NCI-H146 treated with DMSO at 0.1 percent for 48 hours (cell line): ENCODE results near the gene CEACAM19.
"Not testable (repeated sequence)": the region's sequence is repeated elsewhere in the genome, so short reads cannot be mapped to it uniquely, and the experiment has no call there.

Experiments used
- DNase-seq: peaks from one replicate; lab custom pipeline; 2025; ENCODE audit not compliant: unreplicated experiment; lab: John Stamatoyannopoulos, UW

Gene CEACAM19

DNA sequence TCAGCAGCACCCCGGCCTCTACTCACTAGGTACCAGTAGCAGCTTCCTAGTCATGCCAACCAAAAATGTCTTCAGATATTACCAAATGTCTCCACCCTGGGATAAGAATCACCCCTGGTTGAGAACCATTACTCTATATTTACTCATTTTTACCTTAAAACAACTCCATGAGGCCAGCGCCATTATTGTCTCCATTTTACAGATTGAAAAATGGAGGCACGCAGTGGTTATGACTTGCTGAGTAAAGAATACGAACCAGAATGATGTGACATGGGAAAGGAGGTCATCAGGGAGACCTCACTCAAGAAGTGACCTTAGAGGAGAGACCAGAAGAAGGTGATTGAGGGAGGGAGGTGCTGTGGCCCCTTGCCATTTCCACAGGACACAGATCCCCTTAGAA, 2.2 kb downstream of the CEACAM19 start:
- DNase-seq = no peak

GRCh38 chr19:44675521-44675920, 4.2 kb downstream of the CEACAM19 start:
- no peak for DNase-seq

DNA sequence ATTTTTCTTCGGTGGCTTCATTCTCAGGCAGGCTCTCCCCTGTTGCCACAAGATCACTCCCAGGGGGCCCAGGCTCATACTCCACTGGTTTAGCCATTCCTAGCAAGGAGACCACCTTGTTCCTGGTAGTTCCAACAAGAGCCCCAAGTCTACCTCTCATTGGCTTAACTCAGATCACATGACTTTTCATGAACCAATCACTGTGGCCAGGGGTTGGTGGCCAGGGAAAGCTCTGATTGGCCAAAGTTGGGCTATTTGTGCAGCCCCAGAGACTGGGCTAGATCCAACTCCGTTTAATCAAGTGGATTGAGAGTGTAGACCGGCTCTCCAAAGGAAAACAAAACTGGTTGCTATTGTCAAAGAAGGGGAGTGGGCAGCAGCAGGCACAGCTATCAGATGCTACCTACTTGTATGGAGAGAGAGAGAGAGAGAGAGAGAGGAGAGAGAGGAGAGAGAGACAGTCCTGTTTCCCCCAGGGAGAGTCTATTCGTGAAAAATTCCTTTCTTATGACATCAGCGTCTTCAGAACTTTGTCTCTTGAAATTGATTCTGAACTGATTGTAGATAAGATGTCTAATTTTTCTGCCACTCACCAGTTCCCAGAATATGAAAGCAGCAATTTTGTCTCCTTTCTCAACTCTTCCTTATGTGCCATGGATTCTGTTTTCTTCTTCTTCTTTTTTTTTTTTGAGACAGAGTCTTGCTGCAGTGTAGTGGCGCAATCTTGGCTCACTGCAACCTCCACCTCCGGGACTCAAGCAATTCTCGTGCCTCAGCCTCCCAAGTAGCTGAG, 5.9 kb downstream of the CEACAM19 start:
- peak; percentile 7 for DNase-seq

GRCh38 chr19:44680536-44680935, 9.3 kb downstream of the CEACAM19 start:
- DNase-seq = no peak

GRCh38 chr19:44681992-44682790, 10.9 kb downstream of the CEACAM19 start:
- no peak for DNase-seq

DNA sequence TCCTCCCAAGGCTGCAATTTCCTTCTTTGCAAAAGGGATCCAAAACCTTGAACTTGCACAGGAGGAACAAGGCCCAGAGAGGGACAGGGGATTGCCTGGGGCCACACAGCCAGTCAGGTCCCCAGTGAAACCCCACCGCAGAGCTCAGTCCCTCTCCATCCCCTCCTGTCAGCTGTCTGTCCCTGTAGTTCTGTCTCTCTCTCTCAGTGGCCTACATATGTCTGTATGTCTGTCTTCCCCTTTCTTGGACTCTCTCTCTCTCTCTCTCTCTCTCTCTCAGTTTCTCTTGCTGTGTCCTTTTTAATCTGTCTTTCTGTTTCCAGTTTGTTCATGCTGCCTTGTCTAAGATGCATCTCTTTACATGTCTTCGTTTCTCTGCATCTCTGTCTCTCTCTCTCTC, 11.5 kb downstream of the CEACAM19 start:
- DNase-seq = no peak

DNA sequence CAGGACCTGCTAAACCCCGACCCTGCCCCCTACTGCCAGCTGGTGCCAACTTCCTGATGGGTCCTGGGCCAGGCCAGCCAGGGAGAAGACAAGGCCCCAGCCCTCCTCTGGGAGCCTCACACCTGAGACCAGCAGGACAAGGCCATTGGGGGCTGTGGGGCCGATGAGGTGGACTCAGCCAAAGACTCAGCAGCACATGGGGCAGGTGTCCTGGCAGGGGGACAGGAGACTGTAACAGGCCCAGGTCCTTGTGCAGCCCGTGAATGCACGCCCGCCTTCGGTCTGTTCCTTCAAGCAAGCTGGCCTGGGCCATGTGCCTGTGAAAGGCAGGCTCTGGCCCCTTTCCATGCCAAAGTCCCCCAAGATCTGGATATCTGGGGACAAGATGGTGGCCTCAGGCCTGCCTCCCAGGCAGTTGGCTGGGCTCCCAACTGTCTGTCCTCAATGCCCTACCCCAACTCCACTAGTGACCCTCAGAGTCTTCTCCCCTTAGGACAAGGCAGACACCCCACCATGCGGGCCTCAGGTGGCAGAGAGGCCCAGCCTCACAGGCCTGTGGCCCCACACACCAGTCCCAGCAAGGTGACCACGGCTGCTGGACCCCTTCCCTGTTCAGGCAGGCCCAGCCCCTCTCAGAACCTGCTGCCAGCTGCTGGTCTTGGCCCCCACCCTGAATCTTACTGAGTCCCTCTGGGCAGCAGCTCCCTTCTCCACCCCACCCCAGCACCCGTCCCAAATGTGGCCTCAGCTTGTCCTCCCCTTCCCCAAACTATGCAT, 12.3 kb downstream of the CEACAM19 start:
- no peak for DNase-seq

GRCh38 chr19:44684396-44684795, 13.1 kb downstream of the CEACAM19 start:
- not testable (repeated sequence) for DNase-seq

DNA sequence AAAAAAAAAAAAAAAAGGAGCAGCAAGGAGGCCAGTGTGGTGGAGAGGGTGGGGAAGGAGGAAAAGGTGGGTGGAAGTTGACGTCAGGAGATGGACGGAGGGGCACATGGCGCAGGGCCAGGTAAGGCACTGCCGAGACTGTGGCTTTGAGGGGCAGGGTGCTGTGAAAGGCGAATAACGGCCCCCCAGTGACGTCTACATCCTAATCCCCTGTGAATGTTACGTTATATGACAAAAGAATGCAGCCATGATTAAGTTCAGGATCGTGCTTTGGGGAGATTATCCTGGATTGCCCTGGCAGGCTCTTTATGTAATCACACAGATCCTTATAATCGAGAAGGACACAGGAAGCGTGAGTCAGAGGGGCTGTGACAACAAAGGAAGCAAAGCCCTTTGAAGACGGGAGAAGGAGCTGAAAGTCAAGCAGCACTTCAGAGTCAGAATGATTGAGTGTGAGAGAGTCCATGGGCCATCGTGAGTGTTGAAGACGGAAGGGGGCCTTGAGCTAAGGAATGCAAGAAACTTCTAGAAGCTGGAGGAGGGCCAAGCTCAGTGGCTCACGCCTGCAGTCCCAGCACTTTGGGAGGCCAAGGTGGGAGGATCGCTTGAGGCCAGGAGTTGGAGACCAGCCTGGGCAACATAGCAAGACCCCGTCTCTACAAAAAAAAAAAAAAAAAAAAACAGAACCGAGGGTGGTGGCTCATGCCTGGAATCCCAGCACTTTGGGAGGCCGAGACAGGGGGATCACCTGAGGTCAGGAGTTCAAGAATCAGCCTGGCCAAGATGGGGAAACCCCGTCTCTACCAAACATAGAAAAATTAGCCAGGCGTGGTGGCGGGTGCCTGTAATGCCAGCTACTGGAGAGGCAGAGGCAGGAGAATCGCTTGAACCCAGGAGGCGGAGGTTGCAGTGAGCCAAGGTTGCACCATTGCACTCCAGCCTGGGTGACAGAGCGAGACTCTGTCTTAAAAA, 13.9 kb downstream of the CEACAM19 start:
- no peak for DNase-seq

DNA sequence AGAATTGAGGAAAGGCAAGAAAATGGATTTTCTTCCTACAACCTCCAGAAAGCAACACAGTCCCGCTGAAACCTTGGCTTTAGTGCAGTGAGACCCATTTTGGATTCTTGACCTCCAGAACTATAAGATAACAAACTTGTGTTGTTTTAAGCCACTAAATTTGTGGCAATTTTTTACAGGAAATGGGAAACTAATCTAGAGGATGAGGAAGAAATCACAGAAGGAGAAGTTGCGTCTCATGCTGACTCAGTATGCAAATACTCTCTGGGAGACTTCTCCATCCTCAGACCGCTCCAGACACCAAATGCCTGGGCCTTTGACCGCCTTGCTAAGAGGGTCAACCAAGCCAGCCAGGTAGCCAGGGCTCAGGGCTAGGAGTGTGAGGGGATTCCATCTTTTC, 14.6 kb downstream of the CEACAM19 start:
- no peak for DNase-seq

DNA sequence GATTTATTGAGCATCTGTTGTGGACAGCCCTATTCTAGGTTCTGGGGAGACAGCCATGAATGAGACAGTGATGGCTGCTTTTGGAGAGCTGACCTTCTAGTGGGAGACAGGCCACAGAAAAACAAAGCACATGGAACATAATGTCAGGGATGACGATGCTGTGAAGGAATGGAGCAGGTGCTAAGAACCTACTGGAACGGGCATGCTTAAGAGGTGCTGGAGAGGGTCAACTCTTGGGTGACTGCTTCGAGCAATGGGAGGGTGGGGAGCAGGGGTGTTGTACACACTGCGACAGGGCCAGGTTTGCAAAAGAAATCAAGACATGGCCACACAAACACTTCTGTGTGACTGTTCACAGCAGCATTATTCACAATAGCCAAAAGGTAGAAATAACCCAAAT, 15.6 kb downstream of the CEACAM19 start:
- DNase-seq = no peak

DNA sequence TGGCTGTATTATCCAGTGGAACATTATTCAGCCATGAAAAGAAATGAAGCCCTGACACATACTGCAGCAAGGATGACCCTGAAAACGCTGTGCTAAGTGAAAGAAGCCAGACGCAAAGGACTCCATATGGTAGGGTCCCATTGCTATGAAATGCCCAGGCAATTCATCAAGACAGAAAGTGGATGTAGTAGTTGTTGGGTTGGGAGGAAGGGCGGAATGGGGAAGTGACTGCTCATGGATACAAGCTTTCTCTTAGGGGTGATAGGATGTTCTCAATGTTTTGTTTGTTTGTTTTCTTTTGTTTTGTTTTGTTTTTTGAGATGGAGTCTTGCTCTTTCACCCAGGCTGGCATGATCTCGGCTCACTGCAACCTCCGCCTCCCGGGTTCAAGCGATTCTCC, 16.6 kb downstream of the CEACAM19 start:
- DNase-seq = no peak

DNA sequence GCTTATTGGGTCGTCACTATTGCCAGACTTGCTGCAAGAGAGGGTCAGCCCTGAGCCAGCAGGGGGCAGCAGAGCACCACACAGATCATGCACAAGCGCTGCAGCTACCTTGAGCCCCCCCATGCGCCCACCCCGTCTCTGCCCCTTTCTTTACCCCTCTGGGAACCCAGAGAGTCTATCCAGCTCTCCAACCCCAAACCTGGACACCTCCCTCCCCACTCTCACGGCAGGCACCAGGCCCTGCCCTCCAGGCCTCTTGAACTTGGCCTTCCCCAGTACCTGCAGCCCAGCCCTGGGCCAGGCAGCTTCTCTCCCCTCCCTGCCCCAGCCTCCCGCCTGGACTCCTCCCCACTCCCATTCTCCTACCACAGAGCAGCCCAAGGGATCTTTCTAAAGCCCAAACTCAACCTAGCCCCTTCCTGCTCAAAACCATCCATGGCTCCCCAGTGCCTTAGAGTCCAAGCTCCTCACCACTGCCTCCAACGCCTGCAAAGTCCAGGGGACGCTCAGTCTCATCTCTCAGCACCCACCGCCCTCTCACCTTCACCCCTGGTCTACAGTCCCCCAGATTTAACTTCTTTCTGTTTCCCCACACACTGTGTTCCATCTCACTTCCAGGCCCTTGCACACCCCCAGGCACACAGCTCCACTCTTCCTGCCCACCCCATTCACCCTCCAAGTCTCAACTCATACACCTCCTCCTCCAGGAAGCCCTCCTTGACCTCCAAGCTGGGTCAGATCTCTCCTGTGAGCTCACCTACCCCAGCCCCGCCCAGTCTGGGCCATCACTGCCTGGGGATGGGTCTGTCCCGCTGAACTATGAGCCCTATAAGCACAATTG, 18.2 kb downstream of the CEACAM19 start:
- DNase-seq = peak; percentile 38

DNA sequence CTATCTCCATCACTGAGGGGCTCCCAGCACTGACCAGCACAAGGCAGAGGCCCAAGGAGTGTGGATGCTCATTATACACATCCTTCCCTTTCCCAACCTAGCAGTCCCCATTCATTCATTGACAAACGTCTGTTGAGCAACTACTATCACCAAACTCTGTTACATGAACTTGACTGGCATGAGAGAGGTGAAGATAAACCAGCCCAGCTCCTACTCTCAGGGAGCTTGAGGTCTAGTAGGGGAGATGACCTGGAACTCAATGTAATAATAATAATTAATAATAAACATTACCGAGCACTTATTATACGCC, 18.8 kb downstream of the CEACAM19 start:
- DNase-seq = no peak

DNA sequence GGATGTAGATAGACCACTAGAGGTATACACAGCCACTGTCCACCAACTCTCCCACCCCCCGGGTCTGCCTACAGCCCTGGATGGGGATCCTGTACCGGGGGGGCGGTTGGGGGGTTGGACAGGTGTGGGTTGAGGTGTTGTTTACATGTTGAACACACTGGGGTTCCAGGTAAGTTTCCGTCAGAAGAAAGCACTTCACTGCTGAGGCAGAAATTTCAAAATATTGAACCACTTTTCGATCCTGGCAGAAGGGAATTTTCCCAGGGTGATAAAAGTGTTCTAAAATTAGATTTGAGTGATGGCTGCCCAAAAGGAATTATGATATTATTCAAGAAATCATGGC, 21.1 kb downstream of the CEACAM19 start:
- no peak for DNase-seq

DNA sequence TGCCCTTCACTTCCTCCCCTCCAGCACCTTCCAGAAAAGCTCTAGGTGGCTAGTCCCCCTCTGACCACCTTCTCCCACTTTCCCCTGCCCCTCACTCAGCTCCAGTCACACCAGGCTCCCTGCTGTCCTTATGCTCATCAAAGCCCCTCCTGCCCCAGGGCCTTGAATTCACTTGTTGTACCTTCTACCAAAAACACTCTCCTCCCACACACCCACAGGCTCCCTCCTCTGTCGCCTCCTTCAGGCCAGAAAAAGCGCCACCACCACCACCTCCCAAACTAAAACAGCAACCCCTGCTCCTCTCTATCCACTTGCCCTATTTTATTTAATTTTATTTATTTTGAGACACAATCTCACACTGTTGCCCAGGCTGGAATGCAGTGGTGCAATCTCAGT, 22.9 kb downstream of the CEACAM19 start:
- DNase-seq = no peak

DNA sequence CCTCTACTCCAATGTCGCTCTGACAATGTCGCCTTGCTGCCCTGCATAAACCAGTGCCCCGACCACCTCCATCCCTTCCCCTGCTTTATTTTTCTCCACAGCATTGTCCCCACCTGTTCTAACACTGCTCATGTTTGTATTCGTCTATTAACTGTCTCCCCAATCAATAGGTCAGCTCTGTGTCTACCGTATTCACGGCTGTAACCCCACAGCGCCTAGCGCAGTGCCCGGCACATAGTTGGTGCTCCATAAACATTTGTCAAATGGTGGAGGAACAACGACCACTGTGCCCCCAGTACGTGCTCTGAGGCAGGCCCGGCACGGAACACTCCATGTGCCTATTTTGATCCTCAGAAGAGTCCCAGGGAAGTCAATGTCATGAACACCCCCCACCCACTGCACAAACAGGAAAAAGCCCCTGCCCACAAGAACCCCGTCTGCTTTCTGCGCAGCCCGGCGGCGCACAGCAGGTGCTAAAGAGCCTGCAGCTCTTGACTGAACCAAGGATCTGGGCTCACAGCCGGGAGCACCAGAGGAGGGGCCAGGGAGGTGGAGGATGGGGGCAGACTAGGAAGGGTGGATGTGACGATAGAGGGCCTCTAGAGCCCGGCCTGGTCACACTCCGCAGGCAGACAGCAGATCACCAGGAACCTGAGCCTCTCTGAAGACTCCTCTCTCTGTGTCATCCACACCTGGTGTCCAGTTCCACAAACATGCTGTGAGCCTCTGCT, 25.8 kb downstream of the CEACAM19 start:
- peak; percentile 91 for DNase-seq

- no peak for DNase-seq
Observed at GRCh38 chr19:44697670-44698034, 26.4 kb downstream of the CEACAM19 start.

GRCh38 chr19:44698492-44699201, 27.4 kb downstream of the CEACAM19 start, which contains the start of gene CEACAM16:
Gene CEACAM16 (plus strand): TSS chr19:44699151. CDS start chr19:44701457, 2,306 bp downstream.
- DNase-seq = peak; percentile 32
